Erythroblast (primary cell): ENCODE data around the gene CS.

ENCODE experiments used
- GATA1 ChIP-seq: IDR thresholded peaks from 2 replicates; pipeline ENCODE4 v1.6.1; 2011; ENCODE audit warnings: low read depth, mild to moderate bottlenecking, control low read depth, low read length, moderate library complexity
- POLR2A ChIP-seq: IDR thresholded peaks from 2 replicates; pipeline ENCODE4 v1.6.1; 2011; ENCODE audit warnings: mild to moderate bottlenecking, low read length

GRCh38 chr12:56315249-56315621 lies 15.1 kb upstream of the CS start:
- TF ChIP-seq POLR2A = no peak
- no peak for TF ChIP-seq GATA1
